ENCODE results near the gene FHOD1.

- TF ChIP-seq, protein P1, sequence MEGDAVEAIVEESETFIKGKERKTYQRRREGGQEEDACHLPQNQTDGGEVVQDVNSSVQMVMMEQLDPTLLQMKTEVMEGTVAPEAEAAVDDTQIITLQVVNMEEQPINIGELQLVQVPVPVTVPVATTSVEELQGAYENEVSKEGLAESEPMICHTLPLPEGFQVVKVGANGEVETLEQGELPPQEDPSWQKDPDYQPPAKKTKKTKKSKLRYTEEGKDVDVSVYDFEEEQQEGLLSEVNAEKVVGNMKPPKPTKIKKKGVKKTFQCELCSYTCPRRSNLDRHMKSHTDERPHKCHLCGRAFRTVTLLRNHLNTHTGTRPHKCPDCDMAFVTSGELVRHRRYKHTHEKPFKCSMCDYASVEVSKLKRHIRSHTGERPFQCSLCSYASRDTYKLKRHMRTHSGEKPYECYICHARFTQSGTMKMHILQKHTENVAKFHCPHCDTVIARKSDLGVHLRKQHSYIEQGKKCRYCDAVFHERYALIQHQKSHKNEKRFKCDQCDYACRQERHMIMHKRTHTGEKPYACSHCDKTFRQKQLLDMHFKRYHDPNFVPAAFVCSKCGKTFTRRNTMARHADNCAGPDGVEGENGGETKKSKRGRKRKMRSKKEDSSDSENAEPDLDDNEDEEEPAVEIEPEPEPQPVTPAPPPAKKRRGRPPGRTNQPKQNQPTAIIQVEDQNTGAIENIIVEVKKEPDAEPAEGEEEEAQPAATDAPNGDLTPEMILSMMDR (IDR thresholded peaks at IDR 0.05) = no peak
- TF ChIP-seq REST (IDR thresholded peaks at IDR 0.05; ENCODE audit: low read depth, low read length) (no peak), POLR2AphosphoS5 (IDR thresholded peaks at IDR 0.05; ENCODE audit: low read depth, low read length) (no peak), IRF3 (IDR thresholded peaks at IDR 0.05; ENCODE audit: low read depth, low read length) (no peak), GABPA (IDR thresholded peaks at IDR 0.05; ENCODE audit: low read depth) (no peak), RAD21 (IDR thresholded peaks at IDR 0.05; ENCODE audit: low read length) (no peak), GATA2 (CRISPR knock-in tag; IDR thresholded peaks at IDR 0.05) (no peak), EZH2phosphoT487 (IDR thresholded peaks at IDR 0.05; ENCODE audit: borderline replicate concordance, low read depth) (no peak), YY1 (IDR thresholded peaks at IDR 0.05; ENCODE audit: low read depth) (no peak), RXRA (IDR thresholded peaks at IDR 0.05; ENCODE audit: borderline replicate concordance, low read depth) (no peak), EP300 (IDR thresholded peaks at IDR 0.05; ENCODE audit: borderline replicate concordance in 1 of 2, low read depth in 1 of 2, low read length in 1 of 2) (no peak)
- TF ChIP-seq, protein P2, sequence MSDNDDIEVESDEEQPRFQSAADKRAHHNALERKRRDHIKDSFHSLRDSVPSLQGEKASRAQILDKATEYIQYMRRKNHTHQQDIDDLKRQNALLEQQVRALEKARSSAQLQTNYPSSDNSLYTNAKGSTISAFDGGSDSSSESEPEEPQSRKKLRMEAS (IDR thresholded peaks at IDR 0.05; ENCODE audit: low read depth) = no peak
Measured at GRCh38 chr16:67210069-67210937, 37.0 kb downstream of the FHOD1 start.
